GM21360 (cell line): ENCODE data around the gene ABTB2.
"Not testable (repeated sequence)": the region's sequence is repeated elsewhere in the genome, so short reads cannot be mapped to it uniquely, and the experiment has no call there.

Experiments
- ATAC-seq: cut with Tn5 transposase; IDR thresholded peaks from one replicate; pipeline ENCODE4 v1.9.1; 2021; ENCODE audit warnings: mild to moderate bottlenecking, moderate library complexity; ENCODE audit not compliant: unreplicated experiment

ABTB2 gene

GRCh38 chr11:34357701-34358257 is at the start of gene ABTB2:
Gene ABTB2, minus strand, starts transcription at chr11:34358010.
- ATAC-seq: peak; percentile 90

- ATAC-seq: no peak
Observed at GRCh38 chr11:34407121-34407813, 49.5 kb upstream of the ABTB2 start.

- no peak for ATAC-seq
Observed at GRCh38 chr11:34406413-34406812, 48.6 kb upstream of the ABTB2 start.

- ATAC-seq: no peak
Observed at GRCh38 chr11:34405079-34405858, 47.5 kb upstream of the ABTB2 start.

GRCh38 chr11:34404280-34404679 is 46.5 kb upstream of the ABTB2 start:
- ATAC-seq: no peak

- ATAC-seq: no peak
Observed at GRCh38 chr11:34403431-34403830, 45.6 kb upstream of the ABTB2 start.

GRCh38 chr11:34397811-34398210 is 40.0 kb upstream of the ABTB2 start:
- ATAC-seq: no peak

GRCh38 chr11:34397120-34397519 is 39.3 kb upstream of the ABTB2 start:
- no peak for ATAC-seq

- ATAC-seq: no peak
Observed at GRCh38 chr11:34395916-34396550, 38.2 kb upstream of the ABTB2 start.

GRCh38 chr11:34394771-34395300 is 37.0 kb upstream of the ABTB2 start:
- no peak for ATAC-seq

GRCh38 chr11:34387653-34388052 is 29.8 kb upstream of the ABTB2 start:
- no peak for ATAC-seq

- ATAC-seq: not testable (repeated sequence)
Observed at GRCh38 chr11:34386356-34386755, 28.5 kb upstream of the ABTB2 start.

- ATAC-seq: no peak
Observed at GRCh38 chr11:34382532-34383276, 24.9 kb upstream of the ABTB2 start.

GRCh38 chr11:34381775-34382174 is 24.0 kb upstream of the ABTB2 start:
- no peak for ATAC-seq

GRCh38 chr11:34380696-34381095 is 22.9 kb upstream of the ABTB2 start:
- no peak for ATAC-seq

- no peak for ATAC-seq
Observed at GRCh38 chr11:34379539-34379938, 21.7 kb upstream of the ABTB2 start.

GRCh38 chr11:34379079-34379478 is 21.3 kb upstream of the ABTB2 start:
- ATAC-seq: no peak

- ATAC-seq: no peak
Observed at GRCh38 chr11:34373727-34374126, 15.9 kb upstream of the ABTB2 start.

- no peak for ATAC-seq
Observed at GRCh38 chr11:34366522-34366921, 8.7 kb upstream of the ABTB2 start.

GRCh38 chr11:34364102-34364501 is 6.3 kb upstream of the ABTB2 start:
- ATAC-seq: no peak
